Fibroblast of gingiva (primary cell): ENCODE measurements around the gene AGAP1.

Experiments
- DNase-seq: peaks from one replicate; pipeline ENCODE4 v3.0.0-alpha.2; 2011; ENCODE audit warnings: low read depth

Gene AGAP1

GRCh38 chr2:236160366-236161081 lies 666.7 kb downstream of the AGAP1 start:
- no peak for DNase-seq

GRCh38 chr2:236161082-236161462 lies 667.2 kb downstream of the AGAP1 start:
- no peak for DNase-seq

- no peak for DNase-seq
Measured at GRCh38 chr2:236161531-236161930, 667.7 kb downstream of the AGAP1 start.

- no peak for DNase-seq
Measured at GRCh38 chr2:236162031-236162845, 668.4 kb downstream of the AGAP1 start.

- DNase-seq, result no peak
Measured at GRCh38 chr2:236162882-236163470, 669.1 kb downstream of the AGAP1 start.

- DNase-seq, result no peak
Measured at GRCh38 chr2:236163471-236164200, 669.8 kb downstream of the AGAP1 start.

GRCh38 chr2:236164201-236164924 lies 670.5 kb downstream of the AGAP1 start:
- no peak for DNase-seq

GRCh38 chr2:236164925-236165841 lies 671.3 kb downstream of the AGAP1 start:
- no peak for DNase-seq

- DNase-seq, result no peak
Measured at GRCh38 chr2:236165842-236166795, 672.3 kb downstream of the AGAP1 start.

- no peak for DNase-seq
Measured at GRCh38 chr2:236166796-236167296, 673.0 kb downstream of the AGAP1 start.

- peak; percentile 26 for DNase-seq
Measured at GRCh38 chr2:236167297-236168109, 673.7 kb downstream of the AGAP1 start.

GRCh38 chr2:236168110-236169080 lies 674.6 kb downstream of the AGAP1 start, which contains the start of gene GBX2:
TSS of gene GBX2 (minus strand) at chr2:236168386. CDS start at chr2:236167971, 415 bp downstream.
- no peak for DNase-seq

- DNase-seq, result no peak
Measured at GRCh38 chr2:236169151-236169721, 675.4 kb downstream of the AGAP1 start.

GRCh38 chr2:236169741-236170589 lies 676.1 kb downstream of the AGAP1 start:
- no peak for DNase-seq

GRCh38 chr2:236170590-236171165 lies 676.8 kb downstream of the AGAP1 start:
- DNase-seq, result no peak
